ENCODE data around the gene TUBA1A. TPM values are rescaled to one million over a fixed set of nuclear protein-coding genes. Genes with fewer than 3 reads are reported as not detected.

Gene TUBA1A
- total and polyA plus RNA-seq, 2 experiments from 2014 or later = 189 to 424 TPM

- TF ChIP-seq ETS1 (IDR thresholded peaks at IDR 0.05) (no peak), REST (IDR thresholded peaks at IDR 0.05; ENCODE audit: unreplicated experiment) (no peak), NANOG (IDR thresholded peaks at IDR 0.05; ENCODE audit: borderline replicate concordance) (no peak), CREB1 (CRISPR knock-in tag; IDR thresholded peaks at IDR 0.05; ENCODE audit: low read depth) (no peak)
These were observed 18.0 kb downstream of the TUBA1A start (continued) for GRCh38 chr12:49170924-49171323.

GRCh38 chr12:49165114-49165513, 23.8 kb downstream of the TUBA1A start:
- Mint-ChIP-seq H3K4me1 (peaks cover 6% of the 10 kb centered on the region; the same call in 1 of the 3 replicates), H3K27ac (no peak overlapping the region), H3K9me3 (no peaks in the 10 kb centered on the region), H3K36me3 (ENCODE audit: low read depth) (no peaks in the 10 kb centered on the region), H3K4me3 (no peak overlapping the region), H3K27me3 (ENCODE audit: insufficient read depth, low read depth, poor library complexity) (peaks cover 4% of the 10 kb centered on the region)
- Histone ChIP-seq H3K4me3 (no peak overlapping the region), H3K4me1 (ENCODE audit: insufficient read depth) (no peaks in the 10 kb centered on the region), H3K4me2 (no peak overlapping the region), H3K27me3 (ENCODE audit: insufficient read depth) (no peaks in the 10 kb centered on the region), H3K9me2 (ENCODE audit: insufficient read depth) (no peaks in the 10 kb centered on the region), H3K36me3 (ENCODE audit: insufficient read depth) (no peaks in the 10 kb centered on the region), H4K20me1 (replicated peaks; ENCODE audit: insufficient read depth) (no peaks in the 10 kb centered on the region), H3F3A (replicated peaks; ENCODE audit: low read depth) (no peaks in the 10 kb centered on the region), H3K79me2 (replicated peaks; ENCODE audit: insufficient read depth) (no peaks in the 10 kb centered on the region), H3K27ac (ENCODE audit: low read depth) (no peak overlapping the region), H2AFZ (no peak overlapping the region)
- no peak for DNase-seq (ENCODE audit: low spot score)
- ATAC-seq = no peak
- TF ChIP-seq ZNF331 (CRISPR knock-in tag; IDR thresholded peaks at IDR 0.05; ENCODE audit: low read depth) (no peak), NANOG (IDR thresholded peaks at IDR 0.05; ENCODE audit: borderline replicate concordance) (no peak), CTCF (conservative IDR thresholded peaks at IDR 0.05; ENCODE audit: low read depth in 2 of 2) (no peak), CREB1 (CRISPR knock-in tag; IDR thresholded peaks at IDR 0.05; ENCODE audit: low read depth) (no peak), ZNF462 (CRISPR knock-in tag; IDR thresholded peaks at IDR 0.05) (no peak), STAT1 (IDR thresholded peaks at IDR 0.05; ENCODE audit: unreplicated experiment) (no peak), ZNF114 (CRISPR knock-in tag; IDR thresholded peaks at IDR 0.05) (no peak), ETS1 (IDR thresholded peaks at IDR 0.05) (no peak), EZH2 (IDR thresholded peaks at IDR 0.05; ENCODE audit: low read depth, unreplicated experiment) (no peak), POLR2AphosphoS5 (IDR thresholded peaks at IDR 0.05; ENCODE audit: low read depth) (no peak)

Data from GM23338 (cell line).